GM12801 (cell line): ENCODE data around the gene KIF21B.

Experiments used
- CTCF ChIP-seq: IDR thresholded peaks from one replicate; pipeline ENCODE4 v1.5.1; 2011; ENCODE audit warnings: control low read depth; ENCODE audit not compliant: insufficient read length; ENCODE audit errors: extremely low read depth

The KIF21B gene

GRCh38 chr1:200968469-200969410 is 54.8 kb downstream of the KIF21B start:
- no peak for TF ChIP-seq CTCF

GRCh38 chr1:200967693-200968468 is 55.6 kb downstream of the KIF21B start:
- no peak for TF ChIP-seq CTCF

- no peak for TF ChIP-seq CTCF
Measured at GRCh38 chr1:200966934-200967333, 56.6 kb downstream of the KIF21B start.

GRCh38 chr1:200965111-200965805 is 58.3 kb downstream of the KIF21B start:
- TF ChIP-seq CTCF: no peak

- no peak for TF ChIP-seq CTCF
Measured at GRCh38 chr1:200963076-200963475, 60.4 kb downstream of the KIF21B start.

GRCh38 chr1:200962631-200963030 is 60.9 kb downstream of the KIF21B start:
- TF ChIP-seq CTCF: no peak

- TF ChIP-seq CTCF: no peak
Measured at GRCh38 chr1:200960948-200961340, 62.6 kb downstream of the KIF21B start.
